Uterus (tissue), 4 donors: ENCODE data around the gene NET1. TPM values are rescaled to one million over a fixed set of nuclear protein-coding genes. Genes with fewer than 3 reads are reported as not detected.

Experiments
- DNase-seq, 2 donors: peaks; one replicate each; pipeline ENCODE4 v3.0.0-alpha.2; 2019 to 2020
- H3K27ac ChIP-seq, 2 donors: fragments of 200-600 bp; sonication (generic); 1 replicate in 1 of 2; 2 replicates in 1 of 2; pipeline ENCODE4 v1.5.1; 2016 to 2018
- H3K27me3 ChIP-seq, 2 donors: fragments of 200-600 bp; sonication (generic); one replicate each; pipeline ENCODE4 v1.5.1; 2018 to 2019; ENCODE audit warnings: control low read depth in 1 of 2
- H3K36me3 ChIP-seq, 2 donors: fragments of 200-600 bp; sonication (generic); one replicate each; pipeline ENCODE4 v1.5.1; 2019; ENCODE audit warnings: control low read depth in 1 of 2
- H3K4me1 ChIP-seq, 2 donors: fragments of 200-600 bp; sonication (generic); one replicate each; pipeline ENCODE4 v1.5.1; 2018 to 2019; ENCODE audit warnings: control low read depth in 1 of 2
- H3K4me3 ChIP-seq, 2 donors: fragments of 200-600 bp; sonication (generic); 1 replicate in 1 of 2; 2 replicates in 1 of 2; pipeline ENCODE4 v1.5.1; 2018 to 2019; ENCODE audit warnings: mild to moderate bottlenecking in 1 of 2
- H3K9me3 ChIP-seq, 2 donors: fragments of 200-600 bp; sonication (generic); one replicate each; pipeline ENCODE4 v1.5.1; 2019; ENCODE audit warnings: control low read depth in 1 of 2
- POLR2A ChIP-seq, 2 donors: fragments of 450-650 bp; IDR thresholded peaks; one replicate each; pipeline ENCODE4 v1.6.1; 2016; ENCODE audit warnings: antibody characterized with exemption in 2 of 2, mild to moderate bottlenecking in 1 of 2, moderate library complexity in 1 of 2
- intact Hi-C: fragments of 100-400 bp; cut with DNase I; formaldehyde crosslinking; loops from one replicate; pipeline ENCODE4 v1.15.1; 2023; ENCODE audit warnings: low total_unique reads
- total RNA-seq, 4 donors: library from RNA; depleted of rRNA in 3 of 4; stranded (reverse); fragments of >200 nt in 3 of 4; gene quantifications; one replicate each; pipeline versions ENCODE4 v1.1.0 to v1.2.4, GENCODE V29; 2014 to 2023
- TF ChIP-seq, protein P1 (sequence below), 4 experiments: fragments of 200-600 bp in 2 of 4; fragments of 450-650 bp in 2 of 4; sonication (generic) in 2 of 4; IDR thresholded peaks; one replicate each; pipeline ENCODE4 v1.5.1; 2016 to 2019; ENCODE audit warnings: antibody characterized with exemption in 4 of 4, mild to moderate bottlenecking in 2 of 4, moderate library complexity in 1 of 4
- donor health status: DM: yes; HTN: yes; CAD: no.

Gene NET1
- total RNA-seq, 4 donors from 2014 or later, result 21.0 to 126 (median 87.0) TPM

DNA sequence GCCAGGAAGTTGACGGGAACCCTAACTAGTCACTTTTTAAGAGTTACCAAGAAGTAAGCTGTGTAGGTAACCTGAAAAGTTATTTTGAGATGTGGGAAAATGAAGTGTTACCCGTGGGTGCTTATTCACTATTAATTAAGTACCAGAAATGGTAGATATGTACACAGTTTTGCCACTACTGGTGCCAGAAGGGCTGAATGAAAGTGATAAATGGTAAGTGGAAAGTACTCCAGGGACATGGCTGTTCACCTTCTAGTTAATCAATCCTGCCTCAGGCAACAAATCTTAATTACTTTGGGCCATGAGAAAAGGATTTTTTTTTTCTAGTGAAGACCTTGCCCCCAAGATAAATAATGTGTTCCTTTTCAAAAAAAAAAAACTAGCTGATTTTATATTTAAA is 15.8 kb downstream of the NET1 start:
- Histone ChIP-seq H3K4me3 (no peak overlapping the region), H3K27ac (no peak overlapping the region), H3K9me3 (no peaks in the 10 kb centered on the region), H3K4me1 (no peaks in the 10 kb centered on the region), H3K27me3 (no peaks in the 10 kb centered on the region), H3K36me3 (no peaks in the 10 kb centered on the region)
- intact Hi-C loops, result no loop called here
- DNase-seq, result no peak
- no peak for TF ChIP-seq POLR2A (IDR thresholded peaks at IDR 0.05)
- TF ChIP-seq, protein P1, sequence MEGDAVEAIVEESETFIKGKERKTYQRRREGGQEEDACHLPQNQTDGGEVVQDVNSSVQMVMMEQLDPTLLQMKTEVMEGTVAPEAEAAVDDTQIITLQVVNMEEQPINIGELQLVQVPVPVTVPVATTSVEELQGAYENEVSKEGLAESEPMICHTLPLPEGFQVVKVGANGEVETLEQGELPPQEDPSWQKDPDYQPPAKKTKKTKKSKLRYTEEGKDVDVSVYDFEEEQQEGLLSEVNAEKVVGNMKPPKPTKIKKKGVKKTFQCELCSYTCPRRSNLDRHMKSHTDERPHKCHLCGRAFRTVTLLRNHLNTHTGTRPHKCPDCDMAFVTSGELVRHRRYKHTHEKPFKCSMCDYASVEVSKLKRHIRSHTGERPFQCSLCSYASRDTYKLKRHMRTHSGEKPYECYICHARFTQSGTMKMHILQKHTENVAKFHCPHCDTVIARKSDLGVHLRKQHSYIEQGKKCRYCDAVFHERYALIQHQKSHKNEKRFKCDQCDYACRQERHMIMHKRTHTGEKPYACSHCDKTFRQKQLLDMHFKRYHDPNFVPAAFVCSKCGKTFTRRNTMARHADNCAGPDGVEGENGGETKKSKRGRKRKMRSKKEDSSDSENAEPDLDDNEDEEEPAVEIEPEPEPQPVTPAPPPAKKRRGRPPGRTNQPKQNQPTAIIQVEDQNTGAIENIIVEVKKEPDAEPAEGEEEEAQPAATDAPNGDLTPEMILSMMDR (IDR thresholded peaks at IDR 0.05), result no peak

DNA sequence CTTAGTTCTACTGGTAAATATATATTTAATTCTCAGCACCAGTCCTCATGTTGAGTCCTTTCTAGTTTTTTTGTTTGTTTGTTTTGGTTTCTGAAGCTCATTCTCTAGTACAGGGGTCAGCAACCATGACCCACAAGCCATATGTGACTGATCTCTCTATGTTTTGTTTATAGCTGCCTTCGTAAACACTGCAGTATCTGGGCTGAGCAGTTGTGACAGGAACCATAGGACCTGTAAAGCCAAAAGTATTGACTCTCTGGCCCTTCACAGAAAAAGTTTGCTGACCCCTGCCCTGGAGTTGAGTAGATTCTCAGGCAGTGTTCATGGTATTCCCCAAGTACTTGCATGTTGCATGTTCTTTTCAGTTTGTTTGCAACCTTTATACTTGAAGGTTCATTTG is 20.8 kb downstream of the NET1 start:
- Histone ChIP-seq H3K4me1 (no peaks in the 10 kb centered on the region), H3K27me3 (no peaks in the 10 kb centered on the region), H3K4me3 (no peak overlapping the region), H3K9me3 (no peaks in the 10 kb centered on the region), H3K36me3 (no peaks in the 10 kb centered on the region), H3K27ac (no peak overlapping the region)
- DNase-seq, result no peak
- intact Hi-C loops, result loop anchor here (10.0 kb wide), 1 partner anchor 588 kb away; no protein-coding TSS in a partner anchor
- TF ChIP-seq, protein P1 (IDR thresholded peaks at IDR 0.05), result no peak
- no peak for TF ChIP-seq POLR2A (IDR thresholded peaks at IDR 0.05)

DNA sequence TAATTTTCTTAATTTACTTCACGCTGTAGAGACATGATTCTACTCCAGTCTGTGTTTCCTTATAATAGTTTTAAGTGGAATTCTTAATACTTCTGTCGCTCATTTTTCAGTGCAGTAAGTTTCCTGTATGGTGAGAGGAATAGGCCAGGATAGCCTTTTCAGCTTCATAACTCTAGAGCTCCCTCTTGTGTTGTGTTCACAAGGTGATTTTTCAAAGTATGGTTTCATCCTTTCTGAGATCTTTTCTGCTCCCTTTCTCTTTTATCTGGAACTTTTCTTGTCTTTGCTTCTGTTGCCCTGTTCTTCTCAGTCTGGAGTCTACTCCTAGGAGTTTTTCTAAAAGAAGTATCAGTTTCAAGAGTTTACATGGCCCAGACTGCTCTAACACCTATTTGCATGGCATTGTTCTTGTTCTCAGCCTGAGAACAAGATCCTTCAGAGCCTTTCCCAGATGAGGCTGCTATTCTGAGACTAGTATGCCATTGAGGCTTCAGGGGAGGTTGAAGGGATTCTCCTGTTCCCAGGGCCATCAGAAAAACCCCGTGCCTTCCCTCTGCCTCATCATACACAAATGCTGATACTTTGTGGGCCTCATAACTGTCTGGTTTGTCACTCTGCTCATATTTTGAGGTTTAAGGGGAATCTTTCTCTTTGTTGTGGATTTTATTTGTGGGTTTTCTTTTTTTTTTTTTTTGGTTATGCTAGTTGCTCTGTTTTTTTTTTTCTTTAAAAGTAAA is 21.8 kb downstream of the NET1 start:
- Histone ChIP-seq H3K36me3 (no peaks in the 10 kb centered on the region), H3K4me3 (no peak overlapping the region), H3K4me1 (no peaks in the 10 kb centered on the region), H3K27me3 (no peaks in the 10 kb centered on the region), H3K27ac (no peak overlapping the region), H3K9me3 (no peaks in the 10 kb centered on the region)
- no peak for TF ChIP-seq POLR2A (IDR thresholded peaks at IDR 0.05)
- TF ChIP-seq, protein P1 (IDR thresholded peaks at IDR 0.05), result peak; percentile 28 to 57 (median 47)
- no peak for DNase-seq
- intact Hi-C loops, result loop anchor here (10.0 kb wide), 1 partner anchor 589 kb away; no protein-coding TSS in a partner anchor

DNA sequence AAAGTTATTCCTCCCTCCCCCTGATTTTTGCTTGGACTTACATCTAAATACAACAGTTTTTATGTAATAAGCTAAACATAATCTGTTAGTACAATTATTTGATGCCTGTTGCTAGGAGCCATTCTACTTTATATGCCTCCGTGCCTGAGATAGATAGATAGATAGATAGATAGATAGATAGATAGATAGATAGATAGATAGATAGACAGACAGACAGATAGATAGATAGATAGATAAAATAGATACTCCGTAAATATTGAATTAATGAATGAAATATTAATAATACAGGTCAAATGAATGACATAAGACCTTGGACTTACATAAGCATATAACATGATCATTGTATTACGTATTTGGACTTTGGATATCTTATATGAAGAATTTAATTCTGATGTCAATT is 23.0 kb downstream of the NET1 start:
- no peak for DNase-seq
- H3K4me1 ChIP-seq, result no peaks in the 10 kb centered on the region
- intact Hi-C loops, result loop anchor here (10.0 kb wide), 1 partner anchor 591 kb away; no protein-coding TSS in a partner anchor
- H3K27ac ChIP-seq, result no peak overlapping the region
- TF ChIP-seq, protein P1 (IDR thresholded peaks at IDR 0.05), result no peak
- no peak for TF ChIP-seq POLR2A (IDR thresholded peaks at IDR 0.05)
- H3K4me3 ChIP-seq, result no peak overlapping the region
- no peaks in the 10 kb centered on the region for H3K27me3 ChIP-seq
- no peaks in the 10 kb centered on the region for H3K9me3 ChIP-seq
- H3K36me3 ChIP-seq, result no peaks in the 10 kb centered on the region

DNA sequence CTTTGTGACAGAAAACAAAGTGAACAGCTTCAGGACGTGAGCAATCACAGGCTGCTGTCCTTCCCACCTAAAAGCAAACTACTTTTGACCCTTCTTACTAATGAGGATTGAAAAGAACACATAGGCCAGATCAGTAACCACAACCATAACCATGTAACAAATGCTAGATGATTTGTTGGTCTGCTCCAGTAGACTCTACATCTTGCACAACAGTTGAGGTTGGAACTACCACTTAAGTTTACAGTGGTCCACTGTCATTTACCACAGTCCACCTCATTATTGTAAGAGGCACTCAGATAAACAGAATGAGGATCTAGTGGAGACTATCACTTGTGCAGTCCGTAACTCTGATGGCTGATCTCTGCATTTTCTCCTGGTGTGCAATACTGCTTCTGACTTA is 27.8 kb downstream of the NET1 start:
- Histone ChIP-seq H3K36me3 (no peaks in the 10 kb centered on the region), H3K27ac (no peak overlapping the region), H3K4me3 (no peak overlapping the region), H3K9me3 (no peaks in the 10 kb centered on the region), H3K27me3 (no peaks in the 10 kb centered on the region), H3K4me1 (no peaks in the 10 kb centered on the region)
- TF ChIP-seq, protein P1 (IDR thresholded peaks at IDR 0.05), result no peak
- no peak for TF ChIP-seq POLR2A (IDR thresholded peaks at IDR 0.05)
- intact Hi-C loops, result loop anchor here (5.0 kb wide), 1 partner anchor 182 kb away; no protein-coding TSS in a partner anchor
- DNase-seq, result no peak
